ENCODE results near the gene LHX3. TPM values are rescaled to one million over a fixed set of nuclear protein-coding genes. Genes with fewer than 3 reads are reported as not detected.
A peak's percentile ranks its signal among the peaks of the same experiment; 100 is the strongest.

The LHX3 gene
- total RNA-seq, 5 donors from 2014 or later (not counting 1 experiment from before 2014, with no cell fraction given): 0.13 to 0.42 TPM; not detected in 3

- Histone ChIP-seq H3K4me1 (ENCODE audit: control insufficient read depth in 1 of 2, extremely low read depth in 1 of 2, insufficient read depth in 2 of 2, low read length in 2 of 2) (peaks cover 2 to 26% of the 10 kb centered on the region in 2 experiments), H3K36me3 (ENCODE audit: control insufficient read depth in 2 of 2, extremely low read depth in 1 of 2, insufficient read depth in 1 of 2, low read length in 1 of 2) (peaks cover 3 to 17% of the 10 kb centered on the region in 2 donors), H3K27me3 (replicated peaks in 1 of 2; ENCODE audit: control insufficient read depth in 2 of 2, extremely low read depth in 1 of 2, insufficient read depth in 2 of 2, low read length in 1 of 2) (no peaks in the 10 kb centered on the region), H3K9me3 (no peaks in the 10 kb centered on the region), H3K4me3 (ENCODE audit: control insufficient read depth in 1 of 2, extremely low read depth in 1 of 2, low read length in 1 of 2) (no peak overlapping the region), H3K27ac (ENCODE audit: low read length) (no peak overlapping the region)
- ATAC-seq (replicated peaks in 1 of 4) (no peak), DNase-seq (no peak)
- POLR2A ChIA-PET: no interaction called here
- WGBS (ENCODE audit: insufficient coverage): 72% methylated on average over 10 of the region's 15 CpGs
- Mint-ChIP-seq H3K27me3 (no peaks in the 10 kb centered on the region), H3K27ac (peak overlapping the region; percentile 22 to 43), H3K4me1 (peaks cover 34 to 41% (median 40%) of the 10 kb centered on the region in 3 donors), H3K4me3 (no peak overlapping the region), H3K36me3 (peaks cover 27% of the 10 kb centered on the region), H3K9me3 (no peaks in the 10 kb centered on the region)
- CTCF ChIA-PET: no interaction called here
These were observed 28.5 kb upstream of the LHX3 start for GRCh38 chr9:136233411-136233810.

GRCh38 chr9:136232969-136233368, 28.0 kb upstream of the LHX3 start:
- Histone ChIP-seq H3K27me3 (replicated peaks in 1 of 2; ENCODE audit: control insufficient read depth in 2 of 2, extremely low read depth in 1 of 2, insufficient read depth in 2 of 2, low read length in 1 of 2) (no peaks in the 10 kb centered on the region), H3K27ac (ENCODE audit: low read length) (no peak overlapping the region), H3K4me3 (ENCODE audit: control insufficient read depth in 1 of 2, extremely low read depth in 1 of 2, low read length in 1 of 2) (no peak overlapping the region), H3K36me3 (ENCODE audit: control insufficient read depth in 2 of 2, extremely low read depth in 1 of 2, insufficient read depth in 1 of 2, low read length in 1 of 2) (peaks cover 3 to 17% of the 10 kb centered on the region in 2 donors), H3K9me3 (no peaks in the 10 kb centered on the region), H3K4me1 (ENCODE audit: control insufficient read depth in 1 of 2, extremely low read depth in 1 of 2, insufficient read depth in 2 of 2, low read length in 2 of 2) (peaks cover 2 to 21% of the 10 kb centered on the region in 2 experiments)
- Mint-ChIP-seq H3K27me3 (no peaks in the 10 kb centered on the region), H3K27ac (peak overlapping the region; percentile 22 to 43), H3K4me1 (peaks cover 34 to 42% (median 42%) of the 10 kb centered on the region in 3 donors), H3K9me3 (no peaks in the 10 kb centered on the region), H3K4me3 (no peak overlapping the region), H3K36me3 (peaks cover 27% of the 10 kb centered on the region)
- ATAC-seq (replicated peaks in 1 of 4) (no peak), DNase-seq (no peak)
- 84% methylated on average over 10 of the region's 10 CpGs for WGBS (ENCODE audit: insufficient coverage)
- CTCF ChIA-PET: no interaction called here
- POLR2A ChIA-PET: no interaction called here

GRCh38 chr9:136231478-136232297, 26.8 kb upstream of the LHX3 start:
- DNase-seq (peak in 21 of 35 experiments; percentile 5 to 61 (median 24)), ATAC-seq (replicated peaks in 1 of 4) (peak; percentile 59 to 92 (median 76))
- Mint-ChIP-seq H3K4me1 (peaks cover 34 to 44% (median 42%) of the 10 kb centered on the region in 3 donors), H3K27me3 (no peaks in the 10 kb centered on the region), H3K27ac (peak overlapping the region; percentile 61 to 83), H3K9me3 (no peaks in the 10 kb centered on the region), H3K4me3 (peak overlapping the region; percentile 55 to 69 (median 61)), H3K36me3 (peaks cover 27% of the 10 kb centered on the region)
- Histone ChIP-seq H3K36me3 (ENCODE audit: control insufficient read depth in 2 of 2, extremely low read depth in 1 of 2, insufficient read depth in 1 of 2, low read length in 1 of 2) (peaks cover 3 to 17% of the 10 kb centered on the region in 2 donors), H3K27ac (ENCODE audit: low read length) (no peak overlapping the region), H3K27me3 (replicated peaks in 1 of 2; ENCODE audit: control insufficient read depth in 2 of 2, extremely low read depth in 1 of 2, insufficient read depth in 2 of 2, low read length in 1 of 2) (no peaks in the 10 kb centered on the region), H3K4me3 (ENCODE audit: control insufficient read depth in 1 of 2, extremely low read depth in 1 of 2, low read length in 1 of 2) (peak overlapping the region in 1 of 2 donors; percentile 26), H3K9me3 (no peaks in the 10 kb centered on the region), H3K4me1 (ENCODE audit: control insufficient read depth in 1 of 2, extremely low read depth in 1 of 2, insufficient read depth in 2 of 2, low read length in 2 of 2) (peaks cover 2 to 20% of the 10 kb centered on the region in 2 experiments)
- ChIA-PET POLR2A (no interaction called here), CTCF (no interaction called here)
- WGBS (ENCODE audit: insufficient coverage): 59% methylated on average over 17 of the region's 31 CpGs

GRCh38 chr9:136230773-136231172, 25.8 kb upstream of the LHX3 start:
- Histone ChIP-seq H3K27me3 (replicated peaks in 1 of 2; ENCODE audit: control insufficient read depth in 2 of 2, extremely low read depth in 1 of 2, insufficient read depth in 2 of 2, low read length in 1 of 2) (no peaks in the 10 kb centered on the region), H3K27ac (ENCODE audit: low read length) (no peak overlapping the region), H3K4me3 (ENCODE audit: control insufficient read depth in 1 of 2, extremely low read depth in 1 of 2, low read length in 1 of 2) (no peak overlapping the region), H3K4me1 (ENCODE audit: control insufficient read depth in 1 of 2, extremely low read depth in 1 of 2, insufficient read depth in 2 of 2, low read length in 2 of 2) (peaks cover 2 to 27% of the 10 kb centered on the region in 2 experiments), H3K36me3 (ENCODE audit: control insufficient read depth in 2 of 2, extremely low read depth in 1 of 2, insufficient read depth in 1 of 2, low read length in 1 of 2) (peaks cover 6 to 12% of the 10 kb centered on the region in 2 donors), H3K9me3 (no peaks in the 10 kb centered on the region)
- Mint-ChIP-seq H3K4me1 (peaks cover 35 to 46% (median 46%) of the 10 kb centered on the region in 3 donors), H3K9me3 (no peaks in the 10 kb centered on the region), H3K27ac (no peak overlapping the region), H3K27me3 (no peaks in the 10 kb centered on the region), H3K4me3 (no peak overlapping the region), H3K36me3 (peaks cover 21% of the 10 kb centered on the region)
- ATAC-seq (replicated peaks in 1 of 4) (no peak), DNase-seq (no peak)
- CTCF ChIA-PET: no interaction called here
- POLR2A ChIA-PET: no interaction called here
- 96% methylated on average over 8 of the region's 9 CpGs for WGBS (ENCODE audit: insufficient coverage)

- no peak overlapping the region for H3K27ac ChIP-seq (ENCODE audit: low read length)
- DNase-seq: no peak
- H3K27me3 ChIP-seq (replicated peaks in 1 of 2; ENCODE audit: control insufficient read depth in 2 of 2, extremely low read depth in 1 of 2, insufficient read depth in 2 of 2, low read length in 1 of 2): no peaks in the 10 kb centered on the region
- no peaks in the 10 kb centered on the region for H3K9me3 ChIP-seq
- no peak for ATAC-seq (replicated peaks in 1 of 4)
- Mint-ChIP-seq H3K4me3 (no peak overlapping the region), H3K27me3 (no peaks in the 10 kb centered on the region), H3K4me1 (peaks cover 39 to 50% (median 48%) of the 10 kb centered on the region in 3 donors), H3K9me3 (no peaks in the 10 kb centered on the region), H3K27ac (no peak overlapping the region), H3K36me3 (peaks cover 17% of the 10 kb centered on the region)
- H3K4me3 ChIP-seq (ENCODE audit: control insufficient read depth in 1 of 2, extremely low read depth in 1 of 2, low read length in 1 of 2): no peak overlapping the region
- WGBS (ENCODE audit: insufficient coverage): 93% methylated on average over 10 of the region's 10 CpGs
- H3K36me3 ChIP-seq (ENCODE audit: control insufficient read depth in 2 of 2, extremely low read depth in 1 of 2, insufficient read depth in 1 of 2, low read length in 1 of 2): peaks cover 7 to 8% of the 10 kb centered on the region in 2 donors
- ChIA-PET CTCF (no interaction called here), POLR2A (no interaction called here)
- peaks cover 2 to 30% of the 10 kb centered on the region in 2 experiments for H3K4me1 ChIP-seq (ENCODE audit: control insufficient read depth in 1 of 2, extremely low read depth in 1 of 2, insufficient read depth in 2 of 2, low read length in 2 of 2)
These were observed 25.4 kb upstream of the LHX3 start for GRCh38 chr9:136230365-136230764.

GRCh38 chr9:136229096-136230065, 24.5 kb upstream of the LHX3 start:
- Mint-ChIP-seq H3K27ac (no peak overlapping the region), H3K4me1 (peaks cover 40 to 53% (median 47%) of the 10 kb centered on the region in 3 donors), H3K4me3 (no peak overlapping the region), H3K27me3 (no peaks in the 10 kb centered on the region), H3K9me3 (no peaks in the 10 kb centered on the region), H3K36me3 (peaks cover 14% of the 10 kb centered on the region)
- ChIA-PET CTCF (no interaction called here), POLR2A (no interaction called here)
- Histone ChIP-seq H3K4me1 (ENCODE audit: control insufficient read depth in 1 of 2, extremely low read depth in 1 of 2, insufficient read depth in 2 of 2, low read length in 2 of 2) (peaks cover 2 to 37% of the 10 kb centered on the region in 2 experiments), H3K27me3 (replicated peaks in 1 of 2; ENCODE audit: control insufficient read depth in 2 of 2, extremely low read depth in 1 of 2, insufficient read depth in 2 of 2, low read length in 1 of 2) (no peaks in the 10 kb centered on the region), H3K27ac (ENCODE audit: low read length) (no peak overlapping the region), H3K4me3 (ENCODE audit: control insufficient read depth in 1 of 2, extremely low read depth in 1 of 2, low read length in 1 of 2) (no peak overlapping the region), H3K9me3 (no peaks in the 10 kb centered on the region), H3K36me3 (ENCODE audit: control insufficient read depth in 2 of 2, extremely low read depth in 1 of 2, insufficient read depth in 1 of 2, low read length in 1 of 2) (peaks cover 7 to 13% of the 10 kb centered on the region in 2 donors)
- no peak for ATAC-seq (replicated peaks in 1 of 4)
- 93% methylated on average over 18 of the region's 33 CpGs for whole genome bisulfite sequencing (ENCODE audit: insufficient coverage)
- no peak for DNase-seq

All from T-cell (primary cell).